CD14-positive monocyte (primary cell): ENCODE data around the gene SMCHD1. TPM values are rescaled to one million over a fixed set of nuclear protein-coding genes. Genes with fewer than 3 reads are reported as not detected.
A peak's percentile ranks its signal among the peaks of the same experiment; 100 is the strongest.

Experiments used
- DNase-seq, 3 donors: peaks; one replicate each; pipeline ENCODE4 v3.0.0-alpha.2; 2011 to 2022
- H2AFZ ChIP-seq: 2 replicates; pipeline ENCODE4 v1.6.0; 2012; ENCODE audit warnings: mild to moderate bottlenecking, low read depth, low read length, inconsistent platforms; ENCODE audit not compliant: insufficient read depth, poor library complexity, severe bottlenecking
- H3K27ac ChIP-seq, 2 donors: 1 replicate in 1 of 2; 2 replicates in 1 of 2; pipeline ENCODE4 v1.5.1; 2012 to 2013; ENCODE audit warnings: low read length in 2 of 2, control low read depth in 1 of 2, inconsistent platforms in 1 of 2, low read depth in 1 of 2, mild to moderate bottlenecking in 1 of 2
- H3K27me3 ChIP-seq, 2 donors: one replicate each; pipeline versions ENCODE4 v1.6.0 to v1.6.1; 2011 to 2013; ENCODE audit warnings: low read length in 2 of 2; ENCODE audit not compliant: control insufficient read depth in 2 of 2, insufficient read depth in 2 of 2
- H3K36me3 ChIP-seq, 2 donors: replicated peaks in 1 of 2; 1 replicate in 1 of 2; 2 replicates in 1 of 2; pipeline versions ENCODE4 v1.5.1 to v1.6.1; 2012 to 2013; ENCODE audit warnings: low read length in 2 of 2, control low read depth in 1 of 2, inconsistent platforms in 1 of 2, mild to moderate bottlenecking in 1 of 2; ENCODE audit not compliant: insufficient read depth in 2 of 2, control insufficient read depth in 1 of 2
- H3K4me1 ChIP-seq, 2 donors: 1 replicate in 1 of 2; 2 replicates in 1 of 2; pipeline versions ENCODE4 v1.5.1 to v1.6.1; 2012 to 2013; ENCODE audit warnings: low read length in 2 of 2, control low read depth in 1 of 2, inconsistent platforms in 1 of 2, mild to moderate bottlenecking in 1 of 2, moderate library complexity in 1 of 2; ENCODE audit not compliant: insufficient read depth in 2 of 2, control insufficient read depth in 1 of 2
- H3K4me2 ChIP-seq: replicated peaks from 2 replicates; pipeline ENCODE3; 2012; ENCODE audit warnings: low read length, moderate library complexity, mild to moderate bottlenecking; ENCODE audit not compliant: poor library complexity, severe bottlenecking; ENCODE audit errors: extremely low read depth
- H3K4me3 ChIP-seq, 3 experiments: fragments of 200-600 bp in 1 of 3; sonication (generic) in 1 of 3; replicated peaks in 1 of 3; 1 replicate in 2 of 3; 2 replicates in 1 of 3; pipeline ENCODE4 v1.5.1; 2011 to 2013; ENCODE audit warnings: low read length in 3 of 3, mild to moderate bottlenecking in 3 of 3, control low read depth in 2 of 3, low read depth in 2 of 3, inconsistent platforms in 1 of 3, moderate library complexity in 1 of 3
- H3K79me2 ChIP-seq: 2 replicates; pipeline ENCODE4 v1.6.0; 2012; ENCODE audit warnings: mild to moderate bottlenecking, control low read depth, inconsistent platforms, low read length, moderate library complexity; ENCODE audit not compliant: insufficient read depth
- H3K9ac ChIP-seq: 2 replicates; pipeline ENCODE4 v1.6.0; 2017; ENCODE audit warnings: low read length, mild to moderate bottlenecking; ENCODE audit not compliant: insufficient read depth, poor library complexity, severe bottlenecking
- H3K9me3 ChIP-seq, 2 donors: replicated peaks in 1 of 2; 1 replicate in 1 of 2; 2 replicates in 1 of 2; pipeline versions ENCODE4 v1.5.1 to v1.6.1; 2012 to 2013; ENCODE audit warnings: low read length in 2 of 2, control low read depth in 1 of 2; ENCODE audit not compliant: control insufficient read depth in 1 of 2, insufficient read depth in 1 of 2
- H4K20me1 ChIP-seq: 2 replicates; pipeline ENCODE4 v1.6.0; 2012; ENCODE audit warnings: mild to moderate bottlenecking, low read length, control low read depth, moderate library complexity; ENCODE audit not compliant: insufficient read depth
- H3K27ac Mint-ChIP-seq, 7 donors: one replicate each; pipeline ENCODE4 v1.8.0; 2020; ENCODE audit warnings: mild to moderate bottlenecking in 7 of 7, mixed read lengths in 7 of 7, moderate library complexity in 6 of 7, inconsistent platforms in 2 of 7
- H3K27me3 Mint-ChIP-seq, 3 donors: one replicate each; pipeline ENCODE4 v1.8.0; 2021 to 2022; ENCODE audit warnings: low read depth in 3 of 3, mild to moderate bottlenecking in 3 of 3, mixed read lengths in 3 of 3, moderate library complexity in 3 of 3, inconsistent platforms in 1 of 3
- H3K36me3 Mint-ChIP-seq, 2 donors: one replicate each; pipeline ENCODE4 v1.8.0; 2020; ENCODE audit warnings: mixed read lengths in 2 of 2, inconsistent platforms in 1 of 2, mild to moderate bottlenecking in 1 of 2
- H3K4me1 Mint-ChIP-seq: one replicate; pipeline ENCODE4 v1.8.0; 2020; ENCODE audit warnings: mild to moderate bottlenecking, mixed read lengths
- H3K4me3 Mint-ChIP-seq, 2 donors: one replicate each; pipeline ENCODE4 v1.8.0; 2020; ENCODE audit warnings: mild to moderate bottlenecking in 2 of 2, mixed read lengths in 2 of 2, moderate library complexity in 1 of 2
- H3K9me3 Mint-ChIP-seq, 7 donors: one replicate each; pipeline ENCODE4 v1.8.0; 2020 to 2022; ENCODE audit warnings: mixed read lengths in 7 of 7, mild to moderate bottlenecking in 6 of 7, moderate library complexity in 6 of 7, inconsistent platforms in 2 of 7
- WGBS: methylation state at CpG from one replicate; pipeline ENCODE4 v1.1.5; 2013; ENCODE audit warnings: missing lambda C conversion rate; ENCODE audit not compliant: insufficient coverage; 5-methylcytosine and 5-hydroxymethylcytosine counted together
- intact Hi-C, 2 donors: fragments of 100-400 bp; cut with micrococcal nuclease; formaldehyde crosslinking; loops; one replicate each; pipeline versions ENCODE4 v1.15.0 to v1.15.1; 2023
- polyA plus RNA-seq, 3 donors: library from polyadenylated mRNA; depleted of rRNA in 1 of 3; unstranded in 2 of 3; stranded (reverse) in 1 of 3; fragments of 300-500 nt in 2 of 3; fragments of >200 nt in 1 of 3; fragmentation: Illumina TruSeq in 2 of 3; gene quantifications; 1 replicate in 2 of 3; 2 replicates in 1 of 3; pipeline ENCODE4 v1.2.3, GENCODE V29; 2012 to 2021
- TF ChIP-seq, protein P1 (sequence below): fragments of 200-600 bp; IDR thresholded peaks from one replicate; pipeline ENCODE4 v1.8.0; 2022; ENCODE audit warnings: antibody characterized with exemption, mild to moderate bottlenecking

Gene SMCHD1
- polyA plus RNA-seq, 3 donors: 12.7 to 45.5 (median 16.8) TPM

DNA sequence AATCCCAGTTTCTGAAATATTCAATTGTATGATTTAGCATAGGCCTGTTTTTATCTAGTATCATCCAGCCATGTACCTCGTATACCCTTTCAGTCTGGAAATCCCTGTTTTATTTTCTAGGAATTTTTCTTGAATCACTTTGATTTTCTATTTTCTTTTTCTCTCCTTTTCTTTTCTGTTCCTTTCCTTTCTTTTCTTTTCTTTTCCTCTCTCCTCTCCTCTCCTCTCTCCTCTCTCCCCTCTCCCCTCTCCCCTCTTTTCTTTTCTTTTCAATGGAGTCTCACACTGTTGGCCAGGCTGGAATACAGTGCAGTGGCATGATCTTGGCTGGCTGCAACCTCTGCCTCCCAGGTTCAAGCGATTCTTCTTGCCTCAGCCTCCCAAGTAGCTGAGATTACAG lies 63.5 kb downstream of the SMCHD1 start:
- Histone ChIP-seq H3K4me1 (no peaks in the 10 kb centered on the region), H3K4me2 (no peak overlapping the region), H3K27ac (no peak overlapping the region), H3K9me3 (no peaks in the 10 kb centered on the region), H2AFZ (no peak overlapping the region), H3K79me2 (peaks cover 58% of the 10 kb centered on the region), H3K27me3 (no peaks in the 10 kb centered on the region), H3K36me3 (peaks cover 95 to 99% of the 10 kb centered on the region in 2 donors), H3K4me3 (no peak overlapping the region), H3K9ac (no peak overlapping the region), H4K20me1 (peaks cover 99% of the 10 kb centered on the region)
- Mint-ChIP-seq H3K9me3 (no peaks in the 10 kb centered on the region), H3K4me3 (no peak overlapping the region), H3K27me3 (no peaks in the 10 kb centered on the region), H3K36me3 (peaks cover 85 to 97% of the 10 kb centered on the region in 2 donors), H3K27ac (peak overlapping the region in 4 of 7 donors; percentile 22 to 60 (median 44)), H3K4me1 (peaks cover 3% of the 10 kb centered on the region)
- intact Hi-C loops: loop anchor here in 1 of 2 donors (10.0 kb wide), 1 partner anchor 54 kb away; no protein-coding TSS in a partner anchor
- TF ChIP-seq, protein P1, sequence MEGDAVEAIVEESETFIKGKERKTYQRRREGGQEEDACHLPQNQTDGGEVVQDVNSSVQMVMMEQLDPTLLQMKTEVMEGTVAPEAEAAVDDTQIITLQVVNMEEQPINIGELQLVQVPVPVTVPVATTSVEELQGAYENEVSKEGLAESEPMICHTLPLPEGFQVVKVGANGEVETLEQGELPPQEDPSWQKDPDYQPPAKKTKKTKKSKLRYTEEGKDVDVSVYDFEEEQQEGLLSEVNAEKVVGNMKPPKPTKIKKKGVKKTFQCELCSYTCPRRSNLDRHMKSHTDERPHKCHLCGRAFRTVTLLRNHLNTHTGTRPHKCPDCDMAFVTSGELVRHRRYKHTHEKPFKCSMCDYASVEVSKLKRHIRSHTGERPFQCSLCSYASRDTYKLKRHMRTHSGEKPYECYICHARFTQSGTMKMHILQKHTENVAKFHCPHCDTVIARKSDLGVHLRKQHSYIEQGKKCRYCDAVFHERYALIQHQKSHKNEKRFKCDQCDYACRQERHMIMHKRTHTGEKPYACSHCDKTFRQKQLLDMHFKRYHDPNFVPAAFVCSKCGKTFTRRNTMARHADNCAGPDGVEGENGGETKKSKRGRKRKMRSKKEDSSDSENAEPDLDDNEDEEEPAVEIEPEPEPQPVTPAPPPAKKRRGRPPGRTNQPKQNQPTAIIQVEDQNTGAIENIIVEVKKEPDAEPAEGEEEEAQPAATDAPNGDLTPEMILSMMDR: no peak
- no peak for DNase-seq
- WGBS: no CpG with 5 or more reads among the region's 2 CpGs

DNA sequence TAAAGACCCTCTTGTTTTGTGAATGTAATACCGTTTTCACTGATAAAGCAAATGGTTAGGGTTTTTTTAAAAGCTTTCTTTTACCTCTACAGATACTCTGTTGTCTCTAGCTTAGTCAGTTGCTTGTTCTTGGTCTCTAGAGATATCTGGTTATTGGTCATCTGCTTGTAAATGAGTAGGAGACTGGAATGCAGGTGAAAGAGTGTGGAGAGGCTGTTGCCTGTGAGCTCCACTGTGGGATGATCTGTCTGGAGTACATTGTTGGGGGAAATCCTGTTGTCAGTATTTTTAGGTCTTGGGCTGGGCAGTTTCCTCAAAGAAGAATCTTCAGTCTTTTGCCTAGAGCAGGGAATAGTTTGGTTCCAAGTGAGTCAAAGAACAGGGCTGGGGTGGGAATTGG lies 67.7 kb downstream of the SMCHD1 start:
- Histone ChIP-seq H4K20me1 (peaks cover 93% of the 10 kb centered on the region), H3K4me2 (no peak overlapping the region), H3K27me3 (no peaks in the 10 kb centered on the region), H3K4me3 (no peak overlapping the region), H3K36me3 (peaks cover 96 to 100% of the 10 kb centered on the region in 2 donors), H3K27ac (no peak overlapping the region), H2AFZ (no peak overlapping the region), H3K4me1 (no peaks in the 10 kb centered on the region), H3K79me2 (peaks cover 23% of the 10 kb centered on the region), H3K9me3 (no peaks in the 10 kb centered on the region), H3K9ac (no peak overlapping the region)
- no peaks in the 10 kb centered on the region for H3K9me3 Mint-ChIP-seq
- no peaks in the 10 kb centered on the region for H3K27me3 Mint-ChIP-seq
- DNase-seq: no peak
- peak overlapping the region in 3 of 7 donors; percentile 29 to 67 (median 32) for H3K27ac Mint-ChIP-seq
- WGBS: no CpG with 5 or more reads among the region's 1 CpG
- no peaks in the 10 kb centered on the region for H3K4me1 Mint-ChIP-seq
- intact Hi-C loops: loop anchor here in 1 of 2 donors (10.0 kb wide), 1 partner anchor 52 kb away; no protein-coding TSS in a partner anchor
- peaks cover 71 to 82% of the 10 kb centered on the region in 2 donors for H3K36me3 Mint-ChIP-seq
- H3K4me3 Mint-ChIP-seq: no peak overlapping the region
- TF ChIP-seq, protein P1: no peak
